GM18498 (cell line): ENCODE measurements around the gene GDAP1L1.

Experiments used
- ATAC-seq: cut with Tn5 transposase; IDR thresholded peaks from one replicate; pipeline ENCODE4 v1.9.1; 2021; ENCODE audit warnings: mild to moderate bottlenecking, moderate library complexity; ENCODE audit not compliant: unreplicated experiment

The GDAP1L1 gene

DNA sequence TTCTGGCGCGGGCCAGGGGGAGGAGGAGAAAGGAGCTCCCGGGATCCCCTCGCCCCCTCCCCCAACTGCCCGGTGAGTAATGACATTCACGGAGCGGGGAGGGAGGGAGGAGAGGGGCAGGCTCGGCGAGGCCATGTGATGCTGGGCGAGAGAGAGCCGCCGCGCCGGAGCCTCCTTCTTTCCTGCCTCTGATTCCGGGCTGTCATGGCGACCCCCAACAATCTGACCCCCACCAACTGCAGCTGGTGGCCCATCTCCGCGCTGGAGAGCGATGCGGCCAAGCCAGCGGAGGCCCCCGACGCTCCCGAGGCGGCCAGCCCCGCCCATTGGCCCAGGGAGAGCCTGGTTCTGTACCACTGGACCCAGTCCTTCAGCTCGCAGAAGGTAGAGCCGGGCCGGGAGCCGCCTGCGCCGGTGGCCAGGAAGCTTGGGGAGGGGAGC lies at the start of gene GDAP1L1:
GDAP1L1 (plus strand) TSS at position 178 of the 441 bp plus-strand sequence; CDS start at position 205, 27 bp downstream.
- no peak for ATAC-seq

DNA sequence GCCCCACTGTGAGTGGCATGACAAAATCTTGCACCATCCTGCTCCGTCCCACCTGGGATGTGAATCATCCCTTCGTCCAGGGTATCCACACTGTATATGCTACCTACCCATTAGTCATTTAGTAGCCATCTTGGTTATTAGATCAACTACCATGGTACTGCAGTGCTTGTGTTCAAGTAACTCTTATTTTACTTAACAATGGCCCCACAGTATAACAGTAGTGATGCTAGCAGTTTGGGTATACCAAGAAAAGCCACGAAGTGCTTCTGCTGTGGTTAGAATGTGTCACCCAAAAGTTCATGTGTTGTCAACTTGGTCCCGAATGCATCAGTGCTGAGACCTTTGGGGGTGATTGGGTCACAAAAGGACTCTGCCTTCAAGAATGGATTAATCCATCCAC lies 48.2 kb upstream of the GDAP1L1 start:
- ATAC-seq: no peak

GRCh38 chr20:44199877-44200276 lies 47.2 kb upstream of the GDAP1L1 start:
- ATAC-seq: no peak

DNA sequence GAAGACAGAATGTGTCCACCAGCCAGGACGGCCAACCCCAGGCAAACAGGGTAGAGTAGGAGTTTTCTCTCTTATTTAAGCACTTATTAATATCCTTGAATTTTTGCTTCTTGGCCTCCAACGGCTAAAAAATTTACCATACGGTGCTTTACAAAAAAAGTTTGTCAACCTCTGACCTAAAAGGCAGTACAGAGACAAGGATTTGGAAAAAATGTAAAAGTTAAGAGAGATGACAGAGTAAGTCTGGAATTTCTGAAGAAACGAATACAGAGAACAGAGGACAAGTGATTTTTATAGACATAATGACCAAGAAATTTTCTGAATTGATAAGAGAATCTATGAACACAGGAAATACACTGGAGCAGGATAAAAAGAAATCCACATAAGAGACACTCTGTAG lies 46.7 kb upstream of the GDAP1L1 start:
- ATAC-seq: no peak

- no peak for ATAC-seq
Observed at GRCh38 chr20:44200983-44201382, 46.1 kb upstream of the GDAP1L1 start.

- no peak for ATAC-seq
Observed at GRCh38 chr20:44203161-44203560, 43.9 kb upstream of the GDAP1L1 start.

- no peak for ATAC-seq
Observed at GRCh38 chr20:44204156-44204831, 42.8 kb upstream of the GDAP1L1 start.

- no peak for ATAC-seq
Observed at GRCh38 chr20:44204832-44205215, 42.3 kb upstream of the GDAP1L1 start.

GRCh38 chr20:44206132-44206531 lies 41.0 kb upstream of the GDAP1L1 start:
- no peak for ATAC-seq

DNA sequence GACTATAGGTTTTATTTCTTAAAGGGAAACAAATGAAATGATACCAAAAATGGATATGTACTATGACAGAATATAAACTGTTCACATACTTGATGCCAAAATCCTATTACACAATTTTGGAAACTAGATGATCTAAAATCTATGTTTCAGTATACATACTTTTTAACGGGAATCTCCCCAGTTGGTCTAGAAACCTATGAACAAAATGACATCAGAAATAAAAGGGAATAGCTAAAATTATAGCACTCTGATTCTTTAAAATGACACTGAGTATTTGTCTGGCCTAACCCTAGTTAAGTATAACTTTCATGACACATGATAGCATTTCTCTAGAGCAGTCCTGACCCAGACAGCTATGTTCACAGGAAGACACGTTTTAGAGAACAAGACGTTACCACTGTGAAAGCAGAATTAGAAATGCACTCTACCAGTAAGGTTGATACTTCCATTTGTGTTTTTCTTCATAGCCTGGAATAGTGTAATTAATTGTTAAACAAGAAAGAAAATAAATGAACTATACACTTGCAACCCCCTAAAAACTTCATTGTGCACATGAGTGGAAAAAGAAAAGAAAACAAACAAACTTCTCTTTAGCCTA lies 39.9 kb upstream of the GDAP1L1 start:
- no peak for ATAC-seq

DNA sequence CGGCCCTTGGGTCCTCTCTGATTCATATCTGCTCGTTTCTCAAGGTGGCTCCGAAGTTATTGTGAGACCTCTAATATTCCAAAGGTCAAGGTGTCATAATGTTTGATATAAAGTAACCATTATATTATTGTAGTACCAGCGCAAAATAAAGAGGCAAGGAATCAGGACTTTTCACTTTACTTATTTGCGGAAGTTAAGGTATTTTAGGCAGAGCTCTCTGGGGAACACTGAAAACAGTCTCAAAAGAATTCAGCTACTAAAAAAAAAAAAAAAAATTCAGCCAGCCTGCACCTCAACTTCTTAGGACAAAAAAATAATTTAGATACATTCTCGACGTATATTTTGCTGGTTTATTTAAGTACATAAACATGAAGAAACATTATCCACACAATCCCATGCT lies 38.9 kb upstream of the GDAP1L1 start:
- ATAC-seq: no peak

- ATAC-seq: no peak
Observed at GRCh38 chr20:44208770-44209169, 38.3 kb upstream of the GDAP1L1 start.

DNA sequence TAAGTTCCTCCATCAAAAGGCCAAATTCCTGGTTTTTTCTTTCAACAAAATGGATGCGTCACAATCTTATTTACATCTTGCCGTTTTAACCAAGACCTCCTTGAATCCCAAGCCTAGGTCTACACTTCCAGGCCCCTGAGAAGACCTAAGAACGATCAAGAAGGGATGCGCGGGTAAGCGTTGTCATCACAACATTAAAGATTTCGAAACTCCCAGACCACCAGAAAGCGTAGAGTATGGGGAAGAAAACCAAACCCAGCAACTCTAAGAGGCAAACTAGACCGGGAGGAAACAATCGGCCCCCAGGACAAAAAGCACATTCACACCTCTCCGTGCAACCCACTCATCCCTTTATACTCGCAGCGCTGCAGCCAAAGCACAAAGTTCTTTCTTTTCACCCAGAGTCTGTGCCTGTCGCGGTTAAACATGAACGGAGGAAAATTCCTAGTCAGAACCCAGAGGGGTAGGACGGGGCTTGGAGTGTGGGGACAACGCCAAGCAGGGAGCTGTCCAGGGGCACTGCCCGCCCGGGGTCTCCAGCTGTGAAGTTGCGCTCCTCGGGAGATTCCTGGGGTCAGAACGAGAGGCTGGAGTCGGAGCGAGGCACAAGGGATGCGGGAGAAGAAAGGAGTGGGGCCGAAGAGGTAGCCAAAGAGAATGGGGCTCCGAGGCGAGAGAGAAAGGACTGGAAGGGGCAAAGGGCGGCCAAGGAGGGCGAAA lies 37.3 kb upstream of the GDAP1L1 start:
- no peak for ATAC-seq

DNA sequence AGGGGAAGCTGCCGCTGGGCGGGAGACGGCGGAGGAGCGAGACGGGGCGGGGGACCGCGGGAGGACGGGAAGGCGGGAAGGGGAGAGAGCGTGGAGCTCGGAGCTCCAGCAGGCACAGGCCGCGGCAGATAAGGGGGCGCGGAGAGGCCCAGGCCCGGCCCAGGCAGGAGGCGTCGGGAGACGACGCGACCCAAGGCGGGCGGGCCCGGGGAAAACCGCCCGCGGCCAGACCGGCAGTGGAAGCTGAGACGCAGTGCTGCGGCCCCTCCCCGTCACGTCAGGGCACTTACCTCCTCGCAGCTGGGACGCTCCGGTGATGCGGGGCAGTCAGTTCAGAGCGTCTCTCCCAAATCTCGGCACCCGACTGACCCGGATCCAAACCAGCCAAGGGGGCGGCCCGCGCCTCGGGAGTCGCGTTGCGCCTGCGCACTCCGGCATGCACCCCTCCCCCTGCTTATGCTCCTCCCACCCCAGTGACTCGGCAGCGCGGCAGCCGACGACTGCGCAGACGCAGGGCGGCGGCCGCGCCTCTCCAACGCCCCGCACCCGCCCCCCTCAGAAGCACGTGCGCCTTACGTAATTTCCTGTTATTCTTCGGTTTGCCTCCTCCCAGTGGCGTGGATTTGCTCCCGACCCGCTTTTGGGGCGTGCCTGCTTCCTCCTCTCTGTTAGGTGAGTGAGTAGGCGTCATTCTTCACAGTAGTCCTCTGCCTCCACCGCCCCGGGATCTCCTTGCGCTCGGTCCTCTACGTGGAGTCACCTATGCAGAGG lies 36.5 kb upstream of the GDAP1L1 start, which contains the start of gene OSER1:
OSER1 (minus strand) TSS at position 366 of the 771 bp plus-strand sequence. CDS start 3,814 bp downstream, outside the sequence.
- ATAC-seq: peak; percentile 84

- no peak for ATAC-seq
Observed at GRCh38 chr20:44211177-44212039, 35.7 kb upstream of the GDAP1L1 start.

DNA sequence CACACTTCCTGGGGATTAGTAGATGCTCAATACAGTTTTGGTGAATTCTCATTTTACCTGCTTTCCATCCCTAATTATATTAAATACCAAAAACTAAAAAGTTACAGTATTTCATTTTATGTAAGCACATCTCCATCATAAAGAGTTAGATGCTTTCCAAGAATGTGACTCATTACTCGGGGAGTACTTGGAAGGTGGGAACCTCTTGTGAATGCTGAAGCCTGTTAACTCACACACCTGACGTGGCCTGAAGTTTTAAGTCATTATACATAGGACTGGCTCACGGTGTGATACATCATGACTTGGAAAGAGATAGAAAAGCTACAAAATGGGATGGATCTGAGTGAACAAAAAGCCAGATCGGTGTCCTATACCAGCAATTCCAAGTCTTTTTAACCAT lies 34.3 kb upstream of the GDAP1L1 start:
- ATAC-seq: no peak

- ATAC-seq: no peak
Observed at GRCh38 chr20:44215125-44215524, 32.0 kb upstream of the GDAP1L1 start.

- ATAC-seq: no peak
Observed at GRCh38 chr20:44217342-44218092, 29.6 kb upstream of the GDAP1L1 start.

GRCh38 chr20:44218446-44218845 lies 28.7 kb upstream of the GDAP1L1 start:
- ATAC-seq: no peak
